Measurements from ENCODE around the gene BBIP1.
"Not testable (repeated sequence)": the region's sequence is repeated elsewhere in the genome, so short reads cannot be mapped to it uniquely, and the experiment has no call there.

The BBIP1 gene

DNA sequence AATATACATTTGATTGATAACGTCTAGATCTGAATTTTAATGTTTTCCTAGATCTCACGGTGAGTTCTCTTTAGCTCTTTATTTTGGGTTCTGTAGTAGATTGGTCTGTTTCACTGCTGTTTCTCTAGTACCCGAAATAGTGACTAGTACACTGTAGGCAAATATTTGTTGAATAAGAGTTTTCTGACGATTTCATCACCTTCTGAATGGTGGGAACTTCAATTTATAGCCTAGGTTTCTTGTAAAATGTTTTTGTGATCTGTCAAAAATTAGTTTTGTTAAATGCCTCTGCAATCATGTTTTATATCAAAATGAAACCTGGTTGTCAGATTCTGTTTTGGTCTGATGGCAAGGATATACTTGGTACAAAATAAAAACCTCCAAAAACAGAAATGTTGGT, 37.1 kb downstream of the BBIP1 start:
- no peak for DNase-seq

DNA sequence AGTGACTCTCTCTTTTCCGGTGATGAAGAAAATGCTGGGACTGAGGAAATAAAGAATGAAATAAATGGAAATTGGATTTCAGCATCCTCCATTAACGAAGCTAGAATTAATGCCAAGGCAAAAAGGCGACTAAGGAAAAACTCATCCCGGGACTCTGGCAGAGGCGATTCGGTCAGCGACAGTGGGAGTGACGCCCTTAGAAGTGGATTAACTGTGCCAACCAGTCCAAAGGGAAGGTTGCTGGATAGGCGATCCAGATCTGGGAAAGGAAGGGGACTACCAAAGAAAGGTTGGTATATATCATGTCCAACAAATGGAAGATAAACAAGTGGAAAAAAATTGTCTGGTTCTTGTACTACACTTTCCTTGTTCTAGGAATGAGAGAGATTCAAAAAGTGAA, 37.7 kb downstream of the BBIP1 start:
- no peak for DNase-seq

DNA sequence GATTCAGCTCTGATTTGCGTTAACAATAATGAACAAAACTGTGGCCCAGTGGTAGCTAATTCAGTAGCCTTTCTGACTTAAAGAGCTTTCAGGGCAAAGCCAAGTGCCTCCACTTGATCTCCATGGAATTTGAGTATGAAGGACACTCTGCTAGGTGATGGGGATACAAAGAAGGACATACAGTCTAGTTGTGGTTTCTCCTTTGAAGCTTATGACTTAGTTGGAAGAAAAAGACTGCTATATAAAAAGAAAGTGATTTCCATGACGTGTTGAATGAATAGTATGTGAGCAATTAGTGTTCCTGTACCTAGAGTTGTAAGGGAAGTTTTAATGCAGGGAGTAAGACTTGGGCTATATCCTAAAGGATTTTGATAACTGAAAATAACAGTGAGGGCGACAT, 39.0 kb downstream of the BBIP1 start:
- no peak for DNase-seq

DNA sequence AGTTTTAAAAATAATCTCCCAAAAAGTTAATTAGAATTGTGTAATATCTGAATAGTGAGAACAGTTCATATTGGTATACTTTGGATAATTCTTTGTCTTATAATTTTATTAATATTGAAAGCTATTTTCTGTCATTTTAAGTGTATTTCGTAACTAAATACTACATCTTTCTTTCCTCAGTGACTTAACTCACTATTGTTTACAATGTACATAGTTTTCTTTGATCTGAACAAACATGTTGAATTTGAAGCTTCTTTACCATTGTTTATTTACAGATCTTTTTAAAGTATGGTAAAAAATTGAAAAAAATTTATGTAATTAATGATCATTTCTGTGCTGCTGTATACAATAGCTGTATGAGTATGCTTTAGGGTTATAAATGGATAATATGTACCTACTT, 42.2 kb downstream of the BBIP1 start:
- no peak for DNase-seq

DNA sequence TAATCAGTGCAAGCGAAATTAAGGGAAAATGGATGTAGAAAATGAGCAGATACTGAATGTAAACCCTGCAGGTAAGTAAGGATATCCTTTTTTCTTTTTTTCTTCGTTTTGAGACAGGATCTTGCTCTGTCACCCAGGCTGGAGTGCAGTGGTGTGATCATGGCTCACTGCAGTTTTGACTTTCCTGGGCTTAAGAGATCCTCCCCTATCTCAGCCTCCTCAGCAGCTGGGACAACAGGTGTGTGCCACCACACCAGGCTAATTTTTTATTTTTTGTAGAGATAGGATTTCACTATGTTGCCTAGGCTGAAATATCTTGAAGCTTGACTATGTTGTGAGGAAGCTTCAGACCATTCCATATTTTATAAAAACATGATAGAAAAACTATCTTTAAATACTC, 43.0 kb downstream of the BBIP1 start:
- DNase-seq: no peak

DNA sequence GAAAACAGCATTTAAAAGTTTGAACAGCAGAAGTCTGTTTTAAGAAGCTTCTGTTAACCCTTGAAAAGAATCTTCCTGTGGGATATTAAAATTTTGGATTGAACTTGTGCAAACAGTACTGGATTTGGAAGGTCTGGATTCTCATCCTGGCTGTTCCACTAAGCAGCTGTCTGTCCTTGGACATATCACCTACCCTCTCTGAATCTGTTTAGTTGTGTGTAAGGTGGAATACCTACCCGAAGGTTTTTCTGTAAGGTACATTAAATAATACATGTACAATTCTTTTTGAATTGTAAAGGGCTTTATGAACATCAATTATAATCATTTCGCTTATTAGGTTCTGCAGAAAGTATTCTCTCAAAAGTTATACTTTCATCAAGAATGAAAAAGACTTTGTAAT, 45.0 kb downstream of the BBIP1 start:
- no peak for DNase-seq

DNA sequence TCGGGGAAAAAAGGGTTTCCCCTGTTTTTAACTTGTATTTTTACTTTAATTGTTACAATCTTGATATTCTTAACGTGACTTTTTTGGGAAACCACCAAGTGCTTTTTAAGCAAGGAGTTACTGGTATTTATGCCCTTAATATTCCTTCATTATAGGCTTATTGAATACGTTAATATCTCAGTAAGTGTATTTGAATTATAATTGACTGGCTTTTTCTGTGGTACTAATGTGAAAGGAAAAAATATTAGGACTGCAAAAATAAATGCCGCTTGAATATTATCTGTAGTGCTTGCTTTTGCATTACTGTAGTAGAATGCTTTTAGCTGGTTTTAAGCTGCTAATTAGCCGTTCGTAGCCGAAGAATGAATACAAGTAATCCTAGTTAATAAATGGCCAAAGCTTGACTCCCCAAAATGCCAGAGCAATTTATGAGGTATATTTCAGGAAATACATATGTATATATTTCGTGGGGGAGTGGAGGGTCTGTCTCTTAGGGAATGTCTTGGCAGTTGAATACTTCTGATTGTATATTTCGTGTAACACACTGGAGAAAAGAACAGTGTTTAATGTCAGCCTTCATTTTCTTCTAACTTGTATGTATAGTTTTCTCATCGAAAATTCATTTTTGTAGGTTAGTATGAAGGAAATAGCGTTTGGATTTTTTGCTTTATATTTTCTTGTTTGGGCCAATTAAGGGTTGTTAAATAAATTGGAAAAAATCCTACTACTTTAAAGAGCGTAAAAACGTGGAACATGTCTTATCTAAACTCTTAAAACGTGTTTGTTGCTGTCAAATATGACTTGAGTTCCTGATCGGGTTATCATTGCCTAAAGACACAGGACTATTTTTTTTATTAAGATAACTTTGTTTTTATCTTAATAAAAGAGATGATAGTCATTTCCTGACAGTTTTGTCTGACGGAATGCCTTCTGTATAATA, 45.7 kb downstream of the BBIP1 start:
- no peak for DNase-seq

DNA sequence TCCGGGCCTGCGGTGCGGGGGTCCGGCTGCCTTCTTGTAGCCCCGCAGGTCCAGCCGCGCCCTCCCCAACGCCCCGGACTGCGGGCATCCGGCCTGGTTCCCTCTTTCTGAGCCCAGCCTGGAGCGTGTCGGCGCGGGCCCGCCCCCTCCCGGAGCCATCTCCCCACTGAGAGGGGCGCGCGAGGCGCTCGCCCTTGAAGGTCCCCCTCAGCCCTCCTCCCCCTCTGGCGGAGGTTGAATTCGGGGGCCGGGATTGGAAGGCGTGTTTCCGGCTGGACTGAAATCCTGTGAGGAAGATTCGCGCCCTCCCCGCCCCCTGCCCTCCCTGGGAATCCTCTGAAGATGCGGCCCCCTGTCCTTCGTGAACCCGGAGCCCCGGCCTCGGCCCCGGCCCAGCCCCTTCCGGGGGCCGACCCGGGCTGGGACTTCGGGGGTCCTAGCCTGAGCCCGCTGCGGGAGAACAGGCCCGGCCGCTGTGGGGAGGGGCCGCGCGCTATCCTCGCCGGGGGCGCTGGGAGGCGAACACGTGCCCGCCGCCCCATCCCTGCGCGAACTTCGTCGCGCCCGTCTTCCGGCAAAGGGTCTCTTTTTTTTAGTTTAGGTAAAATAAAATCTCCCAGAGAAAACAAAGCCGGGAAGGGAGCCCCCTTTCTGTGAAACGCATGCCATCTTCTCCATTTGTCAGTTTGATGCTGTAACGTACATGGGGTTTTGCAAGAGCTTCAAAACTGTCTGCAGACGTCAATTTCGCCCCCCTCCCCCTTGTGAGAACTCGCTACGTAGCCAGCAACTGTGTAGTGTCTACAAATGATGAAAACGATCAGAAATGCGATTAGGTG, 46.6 kb downstream of the BBIP1 start:
- peak; percentile 52 to 57 for DNase-seq

DNA sequence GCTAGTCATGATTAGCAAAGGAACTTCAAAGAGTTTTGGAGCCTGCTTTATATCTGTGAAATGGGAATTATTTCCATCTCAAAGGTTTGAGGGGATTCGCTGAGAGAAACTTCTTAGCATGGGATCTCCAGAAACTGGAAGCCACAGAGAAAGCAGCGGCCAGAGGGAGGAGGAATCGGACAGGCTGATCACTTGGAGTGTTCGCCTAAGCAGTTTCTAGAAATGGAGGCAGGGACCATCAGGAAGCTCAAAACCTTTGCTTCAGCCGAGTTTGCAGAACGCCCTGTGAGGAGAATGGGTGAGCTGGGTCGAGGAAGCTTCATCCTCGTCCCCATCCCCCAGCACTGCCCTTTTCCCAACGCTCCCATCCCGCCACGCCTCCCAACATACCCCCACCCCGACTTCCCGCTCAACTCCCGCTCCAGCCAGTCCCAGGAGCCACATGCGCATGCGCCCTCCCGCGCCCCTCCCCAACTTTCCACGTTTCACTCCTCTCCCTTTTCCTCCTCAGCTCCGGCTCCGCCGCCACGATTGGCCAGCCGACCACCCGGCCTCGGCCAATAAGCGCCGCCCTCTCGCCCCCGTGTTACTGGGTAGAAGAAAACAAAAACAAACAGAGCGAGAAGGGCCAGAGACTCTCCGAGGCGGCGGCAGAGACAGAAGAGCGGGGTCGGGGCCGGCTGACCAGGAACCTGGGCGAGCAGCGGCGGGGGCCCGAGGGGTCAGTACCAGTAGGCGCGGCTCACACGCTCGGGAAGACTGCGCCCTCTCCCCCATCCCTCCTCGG, 47.5 kb downstream of the BBIP1 start, which contains the start of gene PDCD4:
TSS of gene PDCD4 (plus strand) at position 631 of the 787 bp plus-strand sequence. CDS start 4,100 bp downstream, outside the sequence.
- peak; percentile 98 to 99 for DNase-seq

DNA sequence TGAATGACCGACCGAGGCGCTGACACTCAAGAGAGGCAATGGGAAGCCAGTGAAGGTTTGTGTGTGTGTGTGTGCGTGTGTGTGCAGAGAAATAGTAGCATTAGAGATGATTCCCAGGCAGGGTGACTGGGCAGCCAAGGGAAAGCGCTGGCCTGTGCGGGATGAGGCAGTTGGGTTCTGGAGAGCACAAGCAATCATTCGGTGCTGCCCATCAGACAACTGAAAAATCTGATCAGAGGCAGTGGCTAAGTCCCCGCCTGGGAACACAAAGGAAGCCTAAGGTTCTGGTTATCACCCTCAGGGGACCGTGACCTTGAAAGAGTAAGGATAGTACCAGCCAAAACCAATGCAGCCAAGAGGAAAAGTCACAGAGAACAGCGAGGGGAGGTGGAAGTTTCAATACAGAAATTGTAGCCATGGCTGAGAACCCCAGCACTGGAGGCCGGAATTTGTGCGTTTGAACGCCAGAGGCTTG, 48.1 kb downstream of the BBIP1 start:
- no peak for DNase-seq

DNA sequence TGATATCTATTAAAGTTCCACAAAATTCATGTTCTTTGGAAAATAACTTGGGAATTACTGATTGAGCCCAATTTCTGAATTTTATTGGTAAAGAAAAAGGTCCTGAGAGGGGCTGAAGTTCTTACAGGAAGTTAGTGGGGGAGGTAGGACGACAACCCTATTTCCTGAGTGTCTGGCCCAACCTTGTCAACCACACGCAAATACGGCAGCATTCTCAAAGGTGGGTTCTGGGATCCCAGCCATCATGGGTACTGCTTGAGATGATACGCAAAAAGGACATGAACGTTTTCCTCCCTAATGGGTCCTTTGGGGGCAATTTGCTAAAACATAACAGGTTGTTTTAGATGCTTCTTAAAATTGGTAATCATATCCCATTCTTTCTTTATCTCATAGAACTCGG, 50.0 kb downstream of the BBIP1 start:
- no peak for DNase-seq

DNA sequence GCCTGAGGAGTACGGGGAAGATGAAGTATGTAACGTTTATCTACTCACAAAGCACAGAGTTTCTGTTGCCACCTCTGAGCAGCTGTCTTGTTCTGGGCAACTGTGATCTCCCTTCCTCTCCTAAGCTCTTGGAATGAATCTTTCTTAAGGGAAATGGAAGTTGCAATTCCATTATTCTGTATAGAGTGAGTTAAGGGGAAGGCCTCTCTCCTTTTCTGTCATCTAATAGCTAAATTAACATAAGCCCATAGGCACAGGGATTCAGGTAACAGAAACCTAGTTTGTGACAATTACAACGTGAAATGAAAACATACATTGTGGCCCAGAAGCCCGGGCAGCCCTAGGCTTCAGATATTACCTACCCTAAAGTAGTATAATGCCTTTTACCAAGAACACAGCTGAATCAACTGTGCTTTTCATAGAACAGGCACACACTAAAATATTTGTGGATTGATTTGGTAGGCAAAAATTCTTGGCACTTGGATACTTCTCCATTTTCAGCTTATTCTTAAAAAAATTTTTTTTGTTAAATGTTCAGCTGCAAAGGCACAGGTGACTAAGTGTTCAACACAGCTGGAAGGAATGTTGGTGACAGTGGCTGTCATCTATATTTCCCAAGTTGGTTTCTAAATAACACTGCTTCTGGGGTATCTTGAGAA, 51.0 kb downstream of the BBIP1 start:
- no peak for DNase-seq

DNA sequence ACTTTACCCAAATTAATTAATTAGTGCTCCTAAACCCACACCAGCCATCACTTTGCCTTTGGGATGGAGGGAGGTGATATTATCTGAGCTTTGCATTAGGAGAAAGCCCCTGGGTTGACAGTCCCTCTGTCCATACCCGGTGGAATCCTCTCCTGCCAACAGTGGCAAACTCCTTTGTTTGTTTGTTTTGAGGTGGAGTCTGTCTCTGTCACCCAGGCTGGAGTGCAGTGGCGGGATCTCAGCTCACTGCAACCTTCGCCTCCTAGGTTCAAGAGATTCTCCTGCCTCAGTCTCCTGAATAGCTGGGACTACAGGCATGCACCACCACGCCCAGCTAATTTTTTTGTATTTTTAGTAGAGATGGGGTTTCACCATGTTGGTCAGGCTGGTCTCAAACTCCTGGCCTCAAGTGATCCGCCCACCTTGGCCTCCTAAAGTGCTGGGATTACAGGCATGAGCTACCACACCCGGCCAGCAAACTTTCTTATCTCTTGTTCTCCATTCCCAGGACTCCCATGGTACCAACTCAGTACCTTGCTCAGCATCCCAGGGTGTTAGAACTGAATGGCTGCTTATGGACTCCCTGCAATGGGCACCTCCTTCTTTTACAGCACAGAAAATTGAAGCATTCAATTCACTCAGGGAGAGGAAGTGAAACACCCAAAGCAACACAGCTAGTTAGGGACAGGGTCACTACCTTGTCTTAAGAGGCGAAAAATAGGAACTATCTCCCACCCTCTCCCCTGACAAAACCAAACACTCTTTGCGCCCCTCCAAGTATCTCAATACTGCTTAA, 51.8 kb downstream of the BBIP1 start:
- DNase-seq: not testable (repeated sequence)

DNA sequence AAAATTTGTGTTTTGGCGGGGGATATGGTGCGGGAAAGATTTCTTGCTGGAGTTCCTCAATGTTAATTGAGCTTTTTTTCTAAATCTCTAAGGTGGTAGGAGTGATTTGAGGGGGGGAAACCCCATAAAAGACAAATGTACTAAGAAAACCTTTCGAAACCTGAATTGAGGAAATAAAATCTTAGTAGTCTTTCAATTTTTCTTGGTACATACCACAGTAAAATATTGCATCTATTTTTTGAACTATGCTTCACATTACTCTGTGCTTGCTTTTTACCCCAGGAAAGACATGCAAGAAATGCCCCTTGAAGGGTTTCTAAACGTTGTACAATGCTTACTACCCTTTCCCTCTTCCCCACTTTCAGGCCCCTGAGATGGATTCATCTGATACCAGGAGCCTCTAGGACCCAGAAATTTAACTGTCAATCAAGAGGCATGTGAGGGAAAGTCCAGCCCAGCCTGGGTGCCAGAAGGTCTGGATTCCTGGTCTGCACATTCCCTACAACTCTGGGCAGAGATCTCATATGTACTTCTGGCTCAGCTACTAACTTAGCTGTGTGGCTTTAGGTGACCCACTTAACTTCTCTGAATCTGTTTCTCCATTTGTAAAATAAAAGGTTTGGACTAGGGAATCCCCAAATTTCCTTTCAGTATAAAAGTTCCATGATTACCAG, 53.0 kb downstream of the BBIP1 start:
- no peak for DNase-seq

DNA sequence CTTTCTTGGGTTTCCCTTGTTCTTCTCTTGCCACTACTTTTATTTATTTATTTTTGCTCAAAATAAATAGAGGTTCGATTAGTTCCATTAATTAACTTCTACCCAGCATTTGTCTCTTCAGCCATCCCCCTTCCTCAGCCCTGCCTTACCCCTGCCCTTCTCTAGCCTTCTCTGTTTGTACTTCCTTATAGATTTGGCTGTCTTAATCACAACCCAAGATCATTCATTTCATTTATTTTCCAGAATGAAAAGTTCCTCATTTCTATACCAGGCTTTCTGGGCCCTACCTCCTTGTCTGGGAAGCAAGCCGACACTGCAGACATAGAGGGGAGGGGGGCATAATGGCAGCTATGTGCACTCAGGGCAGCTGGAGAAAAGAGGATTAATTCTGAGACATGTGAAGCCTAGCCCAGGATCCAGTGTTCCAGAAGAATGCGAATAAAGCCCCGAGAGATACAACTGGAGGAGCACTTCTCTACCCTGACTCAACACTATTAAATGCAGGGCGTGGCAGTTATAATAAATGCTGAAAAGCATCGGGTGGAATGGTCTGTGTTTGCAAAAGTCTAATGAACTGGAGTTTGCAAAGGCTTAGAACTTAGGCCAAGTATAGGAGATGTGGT, 53.7 kb downstream of the BBIP1 start:
- DNase-seq: no peak

DNA sequence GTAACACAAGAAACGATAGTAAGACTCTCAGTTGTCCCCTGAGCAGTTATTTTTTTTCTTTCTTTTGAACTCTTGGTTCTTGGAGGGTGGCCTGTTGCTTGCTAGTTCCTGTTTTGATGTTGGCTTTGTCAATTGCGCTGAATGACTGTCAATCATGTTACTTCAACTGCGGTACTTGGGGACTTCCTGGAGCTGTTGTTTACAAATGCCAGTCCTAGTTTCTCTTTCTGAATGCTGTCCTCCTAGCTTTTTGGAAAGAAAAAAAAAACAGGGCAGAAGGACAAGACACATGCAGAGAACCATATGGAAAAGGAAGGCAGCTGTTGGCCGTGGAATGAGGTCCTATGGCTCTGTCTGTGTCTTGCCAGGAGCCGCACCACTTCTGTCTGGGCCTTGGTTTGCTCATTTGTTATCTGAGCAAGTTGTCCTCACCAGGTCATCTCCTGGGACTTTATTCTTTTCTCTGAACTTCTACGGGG, 54.3 kb downstream of the BBIP1 start:
- DNase-seq: peak in 1 of 2 donors; percentile 13

DNA sequence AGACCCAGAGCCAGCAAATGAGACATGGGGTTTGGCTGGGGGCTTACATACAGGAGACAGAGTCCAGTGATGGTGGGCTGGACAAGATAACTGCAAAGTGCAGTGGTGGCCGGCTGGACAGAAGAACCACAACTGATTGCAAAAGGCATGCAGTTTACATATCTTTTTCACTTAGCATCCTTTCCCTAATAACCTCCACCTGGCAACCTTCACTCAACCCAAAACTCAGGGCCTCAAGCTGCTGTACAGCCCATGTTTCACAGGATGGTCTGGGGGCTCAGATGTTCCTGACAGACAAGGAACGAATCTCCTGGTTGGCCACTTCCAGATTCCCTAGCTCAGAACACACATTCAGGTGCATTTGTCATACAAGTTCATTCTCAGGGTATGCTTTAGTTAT, 55.0 kb downstream of the BBIP1 start:
- no peak for DNase-seq

DNA sequence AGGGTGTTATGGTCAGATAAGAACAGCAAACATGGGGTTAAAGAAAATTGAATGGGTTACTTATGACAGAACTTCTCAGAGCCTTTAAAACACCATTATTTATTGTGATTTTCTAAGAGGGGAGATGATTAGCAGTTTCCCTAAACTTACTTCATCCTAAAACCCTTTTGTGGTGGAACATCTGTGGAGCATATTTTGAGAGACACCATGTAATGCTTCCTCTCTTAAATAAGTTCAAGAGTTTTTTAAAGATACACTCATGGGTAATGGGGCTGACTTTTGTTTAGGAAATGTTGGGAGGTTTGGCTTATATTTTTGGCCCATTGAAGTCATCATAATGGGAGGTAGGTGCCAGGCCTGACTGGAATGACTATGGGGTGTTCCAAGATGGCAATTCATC, 55.6 kb downstream of the BBIP1 start:
- DNase-seq: no peak

DNA sequence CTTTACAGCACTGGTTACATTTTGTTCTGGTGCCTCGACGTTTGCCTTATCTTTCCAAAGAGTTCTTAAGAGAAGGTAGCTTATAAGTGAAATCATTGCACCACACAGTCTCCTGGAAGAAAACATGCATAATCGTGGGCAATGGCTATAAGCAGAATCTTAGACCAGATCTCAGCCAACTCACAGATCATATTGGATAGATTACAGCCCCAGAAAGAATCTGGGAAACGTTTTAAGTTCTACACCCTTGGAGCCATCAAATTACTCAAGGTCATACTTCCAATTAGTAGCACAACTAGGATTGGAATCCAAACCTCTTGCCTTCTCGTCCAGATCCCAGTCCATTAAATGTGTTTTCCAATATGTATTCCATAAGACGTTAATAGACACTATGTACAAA, 56.0 kb downstream of the BBIP1 start:
- no peak for DNase-seq
